HG02981 (cell line): ENCODE measurements around the gene ARHGEF19.

Source experiments
- ATAC-seq: cut with Tn5 transposase; IDR thresholded peaks from one replicate; pipeline ENCODE4 v1.9.1; 2021; ENCODE audit warnings: mild to moderate bottlenecking, moderate library complexity; ENCODE audit not compliant: unreplicated experiment

The ARHGEF19 gene

GRCh38 chr1:16184557-16185303 lies 27.7 kb downstream of the ARHGEF19 start:
- ATAC-seq, result no peak

GRCh38 chr1:16183765-16184556 lies 28.5 kb downstream of the ARHGEF19 start:
- ATAC-seq, result no peak

- ATAC-seq, result no peak
Measured at GRCh38 chr1:16183179-16183578, 29.3 kb downstream of the ARHGEF19 start.

- no peak for ATAC-seq
Measured at GRCh38 chr1:16181887-16182719, 30.3 kb downstream of the ARHGEF19 start.

GRCh38 chr1:16180291-16180824 lies 32.1 kb downstream of the ARHGEF19 start:
- no peak for ATAC-seq

- ATAC-seq, result no peak
Measured at GRCh38 chr1:16178596-16179497, 33.6 kb downstream of the ARHGEF19 start.

GRCh38 chr1:16177306-16177705 lies 35.1 kb downstream of the ARHGEF19 start:
- no peak for ATAC-seq

GRCh38 chr1:16176653-16177052 lies 35.8 kb downstream of the ARHGEF19 start:
- ATAC-seq, result no peak

GRCh38 chr1:16175610-16176553 lies 36.6 kb downstream of the ARHGEF19 start:
- ATAC-seq, result no peak

- ATAC-seq, result no peak
Measured at GRCh38 chr1:16174886-16175598, 37.4 kb downstream of the ARHGEF19 start.

GRCh38 chr1:16174261-16174868 lies 38.1 kb downstream of the ARHGEF19 start:
- no peak for ATAC-seq

GRCh38 chr1:16173447-16174260 lies 38.8 kb downstream of the ARHGEF19 start:
- no peak for ATAC-seq

- no peak for ATAC-seq
Measured at GRCh38 chr1:16172964-16173446, 39.4 kb downstream of the ARHGEF19 start.

GRCh38 chr1:16172218-16172830 lies 40.1 kb downstream of the ARHGEF19 start:
- no peak for ATAC-seq

- ATAC-seq, result no peak
Measured at GRCh38 chr1:16171314-16172151, 40.9 kb downstream of the ARHGEF19 start.

- no peak for ATAC-seq
Measured at GRCh38 chr1:16170283-16170673, 42.2 kb downstream of the ARHGEF19 start.
